Neural crest cell (in vitro differentiated cells): Measurements from ENCODE around the gene MTUS2. TPM values are rescaled to one million over a fixed set of nuclear protein-coding genes. Genes with fewer than 3 reads are reported as not detected.

Experiments
- DNase-seq: peaks from one replicate; pipeline ENCODE4 v3.0.0; 2021; ENCODE audit warnings: low read depth, mixed read lengths, low spot score
- H3K27ac Mint-ChIP-seq: one replicate; pipeline ENCODE4 v1.8.0; 2021; ENCODE audit warnings: mild to moderate bottlenecking, mixed read lengths; ENCODE audit not compliant: unreplicated experiment
- H3K27me3 Mint-ChIP-seq: 2 replicates; pipeline ENCODE4 v1.8.0; 2021; ENCODE audit warnings: low read depth, mild to moderate bottlenecking, mixed read lengths
- H3K36me3 Mint-ChIP-seq: 2 replicates; pipeline ENCODE4 v1.8.0; 2021; ENCODE audit warnings: low read depth, mild to moderate bottlenecking, mixed read lengths
- H3K4me1 Mint-ChIP-seq: 2 replicates; pipeline ENCODE4 v1.8.0; 2021; ENCODE audit warnings: mixed read lengths
- H3K4me3 Mint-ChIP-seq: one replicate; pipeline ENCODE4 v1.8.0; 2021; ENCODE audit warnings: mild to moderate bottlenecking, mixed read lengths
- H3K9me3 Mint-ChIP-seq: 2 replicates; pipeline ENCODE4 v1.8.0; 2021; ENCODE audit warnings: mixed read lengths
- total RNA-seq: library from RNA; stranded (reverse); gene quantifications from 2 replicates; pipeline ENCODE4 v1.2.1, GENCODE V29; 2021
- TF ChIP-seq, protein P1 (sequence below): fragments of 200-600 bp; sonication (generic); conservative IDR thresholded peaks from 2 replicates; pipeline ENCODE4 v1.5.0; 2021; ENCODE audit warnings: antibody characterized with exemption, mild to moderate bottlenecking

The MTUS2 gene
- total RNA-seq, 1 donor from 2014 or later = 0.91 TPM

DNA sequence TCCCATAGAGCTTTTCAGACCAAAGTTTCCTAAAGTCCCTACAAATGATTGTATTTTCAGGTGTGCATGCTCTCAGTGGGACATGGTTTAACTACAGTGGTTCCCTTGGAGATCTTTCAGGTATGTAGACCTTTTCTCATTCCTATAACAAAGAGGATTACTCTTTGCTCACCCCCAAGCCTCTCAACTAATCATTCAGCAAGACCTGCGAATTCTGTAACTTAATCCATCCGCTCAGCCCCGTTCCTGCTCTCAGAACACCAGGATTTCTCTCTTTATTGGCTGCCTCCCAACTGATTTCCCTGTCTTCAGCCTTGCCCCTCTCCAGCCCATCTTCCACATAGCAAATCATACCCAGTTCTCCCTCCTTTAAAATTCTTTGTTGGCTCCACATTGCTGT, 253.6 kb downstream of the MTUS2 start:
- no peak for DNase-seq
- no peaks in the 10 kb centered on the region for H3K9me3 Mint-ChIP-seq

DNA sequence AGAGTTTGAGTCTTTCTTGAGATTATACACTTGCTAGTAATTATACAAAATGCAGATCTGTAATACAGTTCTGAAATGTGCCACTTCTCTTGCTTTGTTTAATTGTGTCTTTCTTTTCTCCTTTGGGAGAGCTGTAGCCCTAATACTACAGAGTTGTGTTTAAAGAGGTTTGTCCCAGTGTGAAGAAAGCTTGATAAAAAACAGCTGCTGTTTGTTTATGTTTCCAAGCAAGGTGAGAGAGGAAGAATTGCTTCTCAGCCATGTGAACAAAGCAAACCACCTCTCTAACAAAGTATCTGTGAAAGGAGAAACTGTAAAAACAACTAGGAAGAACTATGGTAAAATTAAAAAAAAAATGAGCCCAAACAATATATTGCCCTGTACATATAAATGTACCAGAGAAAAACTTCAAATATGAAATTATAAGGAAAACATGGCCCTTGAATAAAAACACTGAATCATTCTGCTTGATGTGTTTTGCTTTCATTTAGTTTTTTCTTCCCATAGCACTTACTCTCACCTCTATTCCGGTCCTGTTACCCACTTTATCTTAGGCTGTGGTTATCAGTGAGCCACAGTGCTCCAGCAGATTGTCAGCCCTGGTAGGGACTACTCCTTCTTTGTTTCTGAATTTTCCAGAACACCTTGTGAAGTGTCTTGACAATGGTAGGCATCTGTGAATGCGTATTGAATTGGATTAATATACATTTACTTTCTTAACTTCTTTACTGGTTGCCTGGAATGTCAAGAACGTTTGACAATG, 257.1 kb downstream of the MTUS2 start:
- Mint-ChIP-seq H3K9me3 (peaks cover 4% of the 10 kb centered on the region), H3K4me3 (no peak overlapping the region), H3K27me3 (peaks cover 10% of the 10 kb centered on the region), H3K27ac (no peak overlapping the region), H3K4me1 (no peaks in the 10 kb centered on the region), H3K36me3 (no peaks in the 10 kb centered on the region)
- TF ChIP-seq, protein P1, sequence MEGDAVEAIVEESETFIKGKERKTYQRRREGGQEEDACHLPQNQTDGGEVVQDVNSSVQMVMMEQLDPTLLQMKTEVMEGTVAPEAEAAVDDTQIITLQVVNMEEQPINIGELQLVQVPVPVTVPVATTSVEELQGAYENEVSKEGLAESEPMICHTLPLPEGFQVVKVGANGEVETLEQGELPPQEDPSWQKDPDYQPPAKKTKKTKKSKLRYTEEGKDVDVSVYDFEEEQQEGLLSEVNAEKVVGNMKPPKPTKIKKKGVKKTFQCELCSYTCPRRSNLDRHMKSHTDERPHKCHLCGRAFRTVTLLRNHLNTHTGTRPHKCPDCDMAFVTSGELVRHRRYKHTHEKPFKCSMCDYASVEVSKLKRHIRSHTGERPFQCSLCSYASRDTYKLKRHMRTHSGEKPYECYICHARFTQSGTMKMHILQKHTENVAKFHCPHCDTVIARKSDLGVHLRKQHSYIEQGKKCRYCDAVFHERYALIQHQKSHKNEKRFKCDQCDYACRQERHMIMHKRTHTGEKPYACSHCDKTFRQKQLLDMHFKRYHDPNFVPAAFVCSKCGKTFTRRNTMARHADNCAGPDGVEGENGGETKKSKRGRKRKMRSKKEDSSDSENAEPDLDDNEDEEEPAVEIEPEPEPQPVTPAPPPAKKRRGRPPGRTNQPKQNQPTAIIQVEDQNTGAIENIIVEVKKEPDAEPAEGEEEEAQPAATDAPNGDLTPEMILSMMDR = no peak
- DNase-seq = no peak

More for the DNA sequence above, 253.6 kb downstream of the MTUS2 start:
- TF ChIP-seq, protein P1 = no peak
- Mint-ChIP-seq H3K27ac (peak overlapping the region; percentile 19), H3K36me3 (no peaks in the 10 kb centered on the region), H3K27me3 (peaks cover 17% of the 10 kb centered on the region), H3K4me1 (no peaks in the 10 kb centered on the region), H3K4me3 (no peak overlapping the region)

DNA sequence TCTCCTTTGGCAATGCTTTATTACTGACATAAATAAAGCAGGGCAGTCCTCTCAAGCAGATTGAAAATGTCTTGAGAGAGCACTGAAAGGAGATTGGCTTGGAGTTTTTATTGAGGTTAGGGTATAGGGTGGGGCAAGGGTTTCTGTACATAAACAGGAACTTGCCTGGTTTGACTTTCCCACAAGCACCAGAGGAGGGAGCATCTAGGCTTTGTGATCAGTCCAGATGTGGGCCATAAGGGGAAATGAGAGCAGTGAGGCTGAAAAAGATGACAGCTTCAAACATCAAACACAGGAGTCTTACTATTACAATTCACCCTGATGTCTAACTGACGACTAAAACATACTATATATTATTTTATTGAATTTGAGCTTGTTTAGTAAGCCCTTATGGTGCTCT, 260.9 kb downstream of the MTUS2 start:
- TF ChIP-seq, protein P1 = no peak
- Mint-ChIP-seq H3K4me1 (no peaks in the 10 kb centered on the region), H3K36me3 (no peaks in the 10 kb centered on the region), H3K9me3 (peaks cover 9% of the 10 kb centered on the region), H3K4me3 (no peak overlapping the region), H3K27ac (no peak overlapping the region), H3K27me3 (peaks cover 1% of the 10 kb centered on the region)
- DNase-seq = no peak

DNA sequence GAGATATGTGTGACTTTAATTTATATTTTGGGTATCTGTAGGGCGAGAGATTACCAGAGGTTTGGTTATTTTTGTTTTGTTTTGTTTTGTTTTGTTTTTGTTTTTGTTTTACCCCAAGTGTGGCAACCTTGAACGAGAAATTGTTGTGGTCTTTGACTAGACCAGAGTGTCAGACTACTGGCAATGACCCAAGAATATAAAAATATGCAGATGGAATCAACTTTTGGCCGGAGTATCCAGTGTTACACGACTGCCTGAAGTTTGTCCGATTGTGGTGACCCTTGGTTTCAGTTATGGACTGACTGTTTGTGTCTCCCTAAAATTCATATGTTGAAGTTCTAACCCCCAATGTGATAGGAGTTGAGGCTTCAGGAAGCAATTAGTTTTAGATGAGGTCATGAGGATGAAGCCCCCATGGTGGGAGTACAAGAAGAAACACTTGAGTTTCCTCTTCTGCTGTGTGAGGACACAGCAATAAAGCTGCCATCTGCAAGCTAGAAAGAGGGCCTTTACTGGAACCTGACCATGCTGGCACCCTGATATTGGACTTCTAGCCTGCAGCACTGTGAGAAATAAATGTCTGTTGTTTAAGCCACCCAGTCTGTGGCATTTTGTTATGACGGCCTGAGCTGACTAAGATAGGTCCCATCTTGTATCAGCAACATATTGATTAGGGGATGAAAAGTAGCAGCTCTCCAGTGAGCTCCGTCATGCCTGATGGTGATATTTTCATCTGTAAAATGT, 261.7 kb downstream of the MTUS2 start:
- Mint-ChIP-seq H3K4me1 (no peaks in the 10 kb centered on the region), H3K9me3 (peaks cover 10% of the 10 kb centered on the region), H3K27ac (no peak overlapping the region), H3K4me3 (no peak overlapping the region), H3K27me3 (peaks cover 2% of the 10 kb centered on the region), H3K36me3 (no peaks in the 10 kb centered on the region)
- no peak for DNase-seq
- TF ChIP-seq, protein P1 = no peak

DNA sequence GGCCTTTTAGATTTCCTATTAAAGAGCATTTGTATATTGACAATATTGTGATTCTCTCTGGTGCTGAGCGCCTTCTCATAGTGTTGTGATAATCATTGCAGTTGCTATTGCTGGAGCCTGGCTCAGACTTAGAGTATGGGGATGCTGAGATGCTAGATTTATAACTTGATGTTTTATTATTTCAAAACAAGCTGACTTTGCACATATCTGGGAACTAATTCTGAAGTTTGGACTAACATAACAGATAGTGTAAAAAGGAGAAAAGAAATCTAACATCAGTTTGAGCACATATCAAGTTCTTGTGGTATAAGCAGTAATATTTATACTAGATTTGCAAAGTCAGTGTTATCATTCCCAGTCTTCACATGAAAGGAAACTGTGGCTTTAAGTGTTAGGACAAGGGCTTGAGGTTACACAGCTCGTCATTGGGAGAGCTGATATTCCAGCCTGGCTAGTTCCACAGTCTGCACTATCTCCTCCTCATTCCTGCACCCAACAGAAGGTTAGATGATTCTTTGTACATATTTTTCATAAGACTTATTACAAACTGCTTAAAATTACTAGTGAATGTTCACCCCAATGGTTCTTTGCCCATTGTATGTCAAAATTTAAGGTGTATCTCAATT, 279.8 kb downstream of the MTUS2 start:
- Mint-ChIP-seq H3K27me3 (no peaks in the 10 kb centered on the region), H3K36me3 (peaks cover 4% of the 10 kb centered on the region), H3K9me3 (peaks cover 4% of the 10 kb centered on the region), H3K27ac (no peak overlapping the region), H3K4me3 (no peak overlapping the region), H3K4me1 (no peaks in the 10 kb centered on the region)
- TF ChIP-seq, protein P1 = no peak
- no peak for DNase-seq
